Neutrophil (primary cell): ENCODE results near the gene IARS1.

Source experiments
- H3K27ac ChIP-seq: fragments of 200-600 bp; sonication (generic); 2 replicates; pipeline ENCODE4 v1.5.1; 2016; ENCODE audit warnings: mild to moderate bottlenecking, moderate library complexity
- H3K27me3 ChIP-seq: fragments of 200-600 bp; sonication (generic); 2 replicates; pipeline ENCODE4 v1.6.0; 2016; ENCODE audit warnings: mild to moderate bottlenecking
- H3K36me3 ChIP-seq: fragments of 200-600 bp; sonication (generic); 2 replicates; pipeline ENCODE4 v1.5.1; 2017
- H3K4me1 ChIP-seq, 2 experiments: fragments of 200-600 bp in 1 of 2; sonication (generic) in 1 of 2; 1 replicate in 1 of 2; 2 replicates in 1 of 2; pipeline versions ENCODE4 v1.5.1 to v1.6.1; 2013 to 2016; ENCODE audit warnings: low read depth in 1 of 2, low read length in 1 of 2, mild to moderate bottlenecking in 1 of 2, moderate library complexity in 1 of 2; ENCODE audit not compliant: control insufficient read depth in 1 of 2, insufficient read depth in 1 of 2
- H3K4me3 ChIP-seq, 2 experiments: fragments of 200-600 bp in 1 of 2; sonication (generic) in 1 of 2; 1 replicate in 1 of 2; 2 replicates in 1 of 2; pipeline ENCODE4 v1.5.1; 2013 to 2016; ENCODE audit warnings: low read depth in 1 of 2, low read length in 1 of 2, mild to moderate bottlenecking in 1 of 2, moderate library complexity in 1 of 2
- H3K9me3 ChIP-seq: fragments of 200-600 bp; sonication (generic); 2 replicates; pipeline ENCODE4 v1.5.1; 2016
- CTCF ChIP-seq: fragments of 200-600 bp; sonication (generic); IDR thresholded peaks from 2 replicates; pipeline ENCODE4 v1.5.1; 2016; ENCODE audit warnings: antibody characterized with exemption

Gene IARS1

GRCh38 chr9:92293452-92294296 lies at the start of gene IARS1:
Gene IARS1 (minus strand): TSS chr9:92293697. CDS start chr9:92289419, 4,278 bp downstream.
- no peaks in the 10 kb centered on the region for H3K27me3 ChIP-seq
- TF ChIP-seq CTCF, result peak; percentile 35
- H3K4me3 ChIP-seq, result peak within 1 kb of the TSS; percentile 69
- H3K36me3 ChIP-seq, result peaks cover 9% of the 10 kb centered on the region
- H3K4me1 ChIP-seq, result peaks cover 17 to 21% of the 10 kb centered on the region in 2 experiments
- no peaks in the 10 kb centered on the region for H3K9me3 ChIP-seq
- H3K27ac ChIP-seq, result peak within 1 kb of the TSS; percentile 57

DNA sequence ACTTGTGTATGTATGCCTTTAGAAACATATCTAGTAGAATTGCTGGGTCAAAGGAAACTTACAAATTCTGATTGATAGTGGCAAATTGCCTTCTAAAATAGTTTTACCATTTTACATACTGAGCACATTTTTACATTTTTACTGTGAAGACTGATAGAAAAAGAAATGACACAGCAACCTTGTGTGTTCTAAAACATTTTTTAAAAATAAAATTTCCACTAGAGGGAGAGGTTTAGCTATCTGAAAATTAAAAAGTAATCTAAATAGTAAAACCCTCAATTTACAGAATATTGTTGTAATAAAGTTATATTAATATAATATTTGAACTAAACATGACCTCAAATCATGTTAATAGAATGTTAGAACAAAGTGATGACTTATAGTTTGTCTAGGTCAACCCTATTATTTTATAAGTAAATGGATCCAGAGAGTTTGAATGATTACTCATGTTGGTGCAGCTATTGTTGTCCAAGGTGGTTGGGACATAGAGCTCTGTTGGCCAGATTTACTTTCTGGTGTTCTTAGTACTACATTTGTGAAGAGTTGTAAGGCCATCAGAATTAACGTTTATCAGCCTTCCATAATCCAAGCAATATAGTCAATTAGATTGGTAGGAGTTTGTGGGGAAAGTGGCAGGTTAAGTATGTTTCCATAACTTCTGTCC lies 49.5 kb upstream of the IARS1 start:
- no peak overlapping the region for H3K27ac ChIP-seq
- H3K36me3 ChIP-seq, result no peaks in the 10 kb centered on the region
- H3K4me3 ChIP-seq, result no peak overlapping the region
- TF ChIP-seq CTCF, result no peak
- no peaks in the 10 kb centered on the region for H3K4me1 ChIP-seq
- H3K9me3 ChIP-seq, result no peaks in the 10 kb centered on the region
- no peaks in the 10 kb centered on the region for H3K27me3 ChIP-seq

GRCh38 chr9:92341578-92341977 lies 48.1 kb upstream of the IARS1 start:
- Histone ChIP-seq H3K36me3 (peaks cover 4% of the 10 kb centered on the region), H3K4me1 (no peaks in the 10 kb centered on the region), H3K9me3 (no peaks in the 10 kb centered on the region), H3K27ac (no peak overlapping the region), H3K27me3 (no peaks in the 10 kb centered on the region), H3K4me3 (no peak overlapping the region)
- no peak for TF ChIP-seq CTCF

GRCh38 chr9:92333282-92333634 lies 39.8 kb upstream of the IARS1 start:
- no peak overlapping the region for H3K27ac ChIP-seq
- no peak overlapping the region for H3K4me3 ChIP-seq
- peaks cover 9% of the 10 kb centered on the region for H3K36me3 ChIP-seq
- H3K4me1 ChIP-seq, result no peaks in the 10 kb centered on the region
- no peaks in the 10 kb centered on the region for H3K27me3 ChIP-seq
- TF ChIP-seq CTCF, result no peak
- H3K9me3 ChIP-seq, result no peaks in the 10 kb centered on the region

DNA sequence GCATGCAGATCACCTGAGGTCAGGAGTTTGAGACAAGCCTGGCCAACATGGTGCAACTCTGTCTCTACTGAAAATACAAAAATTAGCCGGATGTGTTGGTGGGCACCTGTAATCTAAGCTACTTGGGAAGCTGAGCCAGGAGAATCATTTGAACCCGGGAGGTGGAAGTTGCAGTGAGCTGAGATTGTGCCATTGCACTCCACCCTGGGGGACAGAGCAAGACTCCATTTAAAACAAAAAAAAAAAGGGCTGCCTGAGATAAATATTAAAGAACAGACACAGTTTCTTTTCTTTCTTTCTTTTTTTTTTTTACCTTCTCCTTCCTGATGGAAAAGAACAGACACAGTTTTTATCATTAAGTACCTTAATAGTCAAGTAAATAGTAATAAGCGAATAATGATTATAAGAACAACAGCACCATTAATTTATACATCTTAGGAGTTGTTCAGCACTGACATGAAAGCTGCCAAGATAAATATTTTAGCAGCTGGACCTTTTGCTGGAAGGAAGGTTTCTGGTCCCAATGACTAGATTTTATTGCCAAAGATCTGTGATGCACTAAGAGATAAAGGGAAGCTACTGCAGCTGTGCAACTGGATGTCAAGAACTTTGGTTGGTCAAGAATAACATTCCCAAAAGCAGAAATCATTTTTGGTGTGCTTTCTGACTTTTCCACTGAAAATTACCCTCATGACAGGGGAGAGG lies 39.2 kb upstream of the IARS1 start:
- Histone ChIP-seq H3K27me3 (no peaks in the 10 kb centered on the region), H3K4me1 (no peaks in the 10 kb centered on the region), H3K27ac (no peak overlapping the region), H3K4me3 (no peak overlapping the region), H3K9me3 (no peaks in the 10 kb centered on the region), H3K36me3 (peaks cover 7% of the 10 kb centered on the region)
- no peak for TF ChIP-seq CTCF
